GM18867 (cell line): ENCODE data around the gene TBC1D4.

Source experiments
- ATAC-seq: cut with Tn5 transposase; IDR thresholded peaks from one replicate; pipeline ENCODE4 v1.9.1; 2021; ENCODE audit warnings: mild to moderate bottlenecking, moderate library complexity; ENCODE audit not compliant: unreplicated experiment

TBC1D4 gene

GRCh38 chr13:75395901-75396300, 86.1 kb downstream of the TBC1D4 start:
- ATAC-seq = no peak

- peak; percentile 80 for ATAC-seq
Measured at GRCh38 chr13:75395066-75395465, 86.9 kb downstream of the TBC1D4 start.

- ATAC-seq = no peak
Measured at GRCh38 chr13:75393839-75394520, 88.0 kb downstream of the TBC1D4 start.

GRCh38 chr13:75391432-75392100, 90.4 kb downstream of the TBC1D4 start:
- ATAC-seq = no peak

- ATAC-seq = no peak
Measured at GRCh38 chr13:75390229-75390628, 91.7 kb downstream of the TBC1D4 start.

GRCh38 chr13:75385708-75386083, 96.3 kb downstream of the TBC1D4 start:
- no peak for ATAC-seq

GRCh38 chr13:75384879-75385707, 96.9 kb downstream of the TBC1D4 start:
- no peak for ATAC-seq

- ATAC-seq = no peak
Measured at GRCh38 chr13:75383064-75383715, 98.8 kb downstream of the TBC1D4 start.

GRCh38 chr13:75378301-75378700, 103.7 kb downstream of the TBC1D4 start:
- no peak for ATAC-seq

GRCh38 chr13:75376792-75377402, 105.1 kb downstream of the TBC1D4 start:
- ATAC-seq = no peak

- no peak for ATAC-seq
Measured at GRCh38 chr13:75375329-75375728, 106.6 kb downstream of the TBC1D4 start.

GRCh38 chr13:75373988-75374387, 108.0 kb downstream of the TBC1D4 start:
- no peak for ATAC-seq

GRCh38 chr13:75372923-75373841, 108.8 kb downstream of the TBC1D4 start:
- ATAC-seq = no peak

- ATAC-seq = peak; percentile 85
Measured at GRCh38 chr13:75372517-75372916, 109.5 kb downstream of the TBC1D4 start.

- ATAC-seq = no peak
Measured at GRCh38 chr13:75371203-75371602, 110.8 kb downstream of the TBC1D4 start.

GRCh38 chr13:75370774-75371173, 111.2 kb downstream of the TBC1D4 start:
- no peak for ATAC-seq

GRCh38 chr13:75369981-75370380, 112.0 kb downstream of the TBC1D4 start:
- no peak for ATAC-seq

GRCh38 chr13:75368167-75368566, 113.8 kb downstream of the TBC1D4 start:
- ATAC-seq = no peak

- peak; percentile 16 for ATAC-seq
Measured at GRCh38 chr13:75366380-75367280, 115.3 kb downstream of the TBC1D4 start.
